HG02973 (cell line): Measurements from ENCODE around the gene ZNF207.
"Not testable (repeated sequence)": the region's sequence is repeated elsewhere in the genome, so short reads cannot be mapped to it uniquely, and the experiment has no call there.

Experiments used
- ATAC-seq: cut with Tn5 transposase; IDR thresholded peaks from one replicate; pipeline ENCODE4 v1.9.1; 2021; ENCODE audit warnings: moderate library complexity; ENCODE audit not compliant: unreplicated experiment

Gene ZNF207

DNA sequence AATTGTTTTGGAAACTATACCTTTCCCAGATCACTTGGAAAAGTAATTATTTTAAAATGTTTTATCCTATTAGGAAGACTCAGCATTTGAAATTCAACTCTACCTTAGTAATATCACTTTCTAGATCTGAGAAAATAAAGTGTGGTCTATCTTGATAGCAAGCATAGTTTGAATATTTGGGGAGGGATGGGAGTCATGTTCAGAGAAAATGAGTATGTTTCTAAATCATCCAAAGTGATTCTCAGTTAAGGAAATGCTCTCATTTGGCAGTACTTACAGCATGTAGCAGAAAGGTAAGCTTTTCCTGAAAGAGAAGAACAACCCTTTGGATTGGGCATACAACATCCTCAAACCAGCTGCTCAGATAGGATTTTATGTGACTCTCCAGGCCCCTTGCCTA lies 14.9 kb upstream of the ZNF207 start:
- ATAC-seq, result no peak

DNA sequence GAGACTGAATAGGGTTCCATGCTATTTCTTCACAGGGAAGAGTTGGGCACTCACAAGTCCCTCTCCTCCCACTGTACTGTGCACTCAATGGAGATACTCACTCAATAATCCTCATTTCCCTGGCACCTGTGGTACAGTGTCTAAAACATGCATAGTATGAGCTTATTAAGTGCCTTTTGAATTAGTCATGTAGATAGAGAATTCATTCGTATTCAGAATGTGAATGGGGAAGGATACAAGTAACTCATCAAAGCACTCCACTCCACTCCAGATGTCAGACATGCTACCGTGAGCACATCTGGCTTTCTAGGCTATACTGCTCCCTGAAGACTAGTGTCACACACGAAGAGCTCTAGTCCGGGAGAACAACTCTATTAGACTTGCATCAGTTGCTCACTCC lies 14.3 kb upstream of the ZNF207 start:
- no peak for ATAC-seq

DNA sequence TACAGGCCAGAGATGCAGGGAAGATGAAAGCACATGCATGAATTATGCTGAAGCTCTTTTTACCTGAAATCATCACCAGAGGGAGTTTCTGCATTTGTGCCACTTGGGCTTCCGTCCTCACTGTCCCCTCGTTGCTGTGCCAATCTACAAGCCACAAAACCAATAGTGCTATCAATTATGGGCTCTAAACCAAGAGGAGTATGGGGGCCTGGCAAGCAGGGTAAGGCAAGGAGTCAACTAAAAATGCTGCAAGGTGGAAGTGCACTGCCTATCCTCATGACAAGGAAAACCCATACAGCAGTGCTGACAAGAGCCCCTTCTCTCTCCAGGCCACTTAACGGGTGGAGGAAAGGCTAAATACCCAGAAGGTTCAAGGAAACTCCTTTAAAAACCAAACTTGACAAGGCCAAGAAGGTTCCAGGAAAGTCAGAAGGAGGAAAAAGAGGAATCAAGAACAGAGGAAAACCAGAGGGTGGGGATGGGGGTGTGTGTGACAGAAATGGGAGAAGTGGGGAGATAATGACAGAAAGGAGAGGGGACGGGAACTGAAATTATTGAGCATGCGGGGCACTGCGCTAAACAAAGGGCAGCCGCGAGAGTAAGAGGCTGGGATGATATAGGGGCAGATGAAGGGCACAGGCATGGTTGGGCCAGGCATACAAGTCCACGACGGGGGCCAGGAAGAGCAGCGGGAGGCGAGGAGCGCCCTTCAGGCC lies 8.7 kb upstream of the ZNF207 start:
- ATAC-seq, result no peak

DNA sequence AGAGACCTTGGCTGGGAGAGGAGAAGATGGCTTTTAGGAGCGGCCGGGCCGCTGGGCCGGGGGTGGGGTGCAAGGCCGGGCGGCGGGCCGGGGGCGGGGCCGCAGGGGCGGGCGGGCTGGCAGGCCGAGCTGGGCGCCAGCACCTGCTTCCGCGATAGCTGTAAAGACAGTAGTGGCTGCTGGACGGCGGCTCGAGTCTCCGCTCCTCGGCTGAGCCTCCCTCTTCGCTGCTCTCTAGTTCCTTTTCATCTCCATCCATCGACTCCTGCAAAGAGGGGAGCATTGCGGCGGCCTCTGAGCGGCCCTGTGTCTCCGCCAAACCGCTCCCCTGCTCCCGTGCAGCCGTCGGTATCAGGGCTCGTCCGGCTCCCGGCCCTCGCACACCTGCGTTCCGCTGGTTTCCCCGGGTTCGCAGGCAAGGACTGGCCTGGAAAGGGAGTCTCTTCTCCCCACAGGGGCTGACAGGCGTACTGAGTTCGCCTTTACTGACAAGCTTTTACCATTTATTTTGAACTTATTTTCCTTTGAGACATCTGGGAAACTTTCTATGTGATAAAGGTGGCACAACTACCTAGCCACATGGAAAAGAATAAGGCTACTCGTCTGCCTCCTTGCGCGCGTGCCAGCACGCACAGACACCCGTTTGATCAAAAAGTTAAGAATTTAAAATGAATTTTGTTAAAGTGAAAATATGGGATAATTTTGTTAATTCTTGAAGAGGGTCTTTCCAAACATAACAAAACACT lies 7.9 kb upstream of the ZNF207 start, which contains the start of gene C17orf75:
Gene C17orf75 (minus strand): TSS at position 317 of the 746 bp plus-strand sequence. CDS start 34 bp downstream, at position 283.
- peak; percentile 76 for ATAC-seq

DNA sequence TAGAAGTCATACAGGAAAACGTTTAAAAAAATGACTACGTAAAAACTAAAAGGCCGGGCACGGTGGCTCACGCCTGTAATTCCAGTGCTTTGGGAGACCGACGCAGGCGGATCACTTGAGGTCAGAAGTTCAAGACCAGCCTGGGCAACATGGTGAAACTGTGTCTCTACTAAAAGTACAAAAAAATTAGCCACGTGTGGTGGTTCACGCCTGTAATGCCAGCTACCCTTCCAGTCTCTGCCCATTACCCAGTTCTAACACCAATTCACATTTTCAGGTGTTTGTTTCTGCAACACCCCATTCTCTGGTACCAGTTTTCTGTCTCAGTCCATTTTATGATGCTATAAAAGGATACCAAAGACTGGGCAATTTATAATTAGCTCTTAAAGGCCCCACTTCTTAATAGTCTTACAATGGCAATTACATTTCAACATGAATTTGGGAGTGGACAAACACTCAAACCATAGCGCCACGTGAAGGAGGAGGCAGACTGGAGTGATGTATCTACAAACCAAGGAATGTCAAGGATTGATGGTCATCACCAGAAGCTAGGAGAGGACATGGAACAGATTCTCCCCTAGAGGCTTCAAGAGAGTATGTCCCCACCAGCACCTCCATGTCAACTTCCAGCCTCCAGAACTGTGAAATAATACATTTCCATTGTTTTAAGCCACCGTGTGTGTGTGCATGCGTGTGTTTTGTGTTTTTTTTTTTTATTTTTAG lies 7.2 kb upstream of the ZNF207 start:
- ATAC-seq, result no peak

DNA sequence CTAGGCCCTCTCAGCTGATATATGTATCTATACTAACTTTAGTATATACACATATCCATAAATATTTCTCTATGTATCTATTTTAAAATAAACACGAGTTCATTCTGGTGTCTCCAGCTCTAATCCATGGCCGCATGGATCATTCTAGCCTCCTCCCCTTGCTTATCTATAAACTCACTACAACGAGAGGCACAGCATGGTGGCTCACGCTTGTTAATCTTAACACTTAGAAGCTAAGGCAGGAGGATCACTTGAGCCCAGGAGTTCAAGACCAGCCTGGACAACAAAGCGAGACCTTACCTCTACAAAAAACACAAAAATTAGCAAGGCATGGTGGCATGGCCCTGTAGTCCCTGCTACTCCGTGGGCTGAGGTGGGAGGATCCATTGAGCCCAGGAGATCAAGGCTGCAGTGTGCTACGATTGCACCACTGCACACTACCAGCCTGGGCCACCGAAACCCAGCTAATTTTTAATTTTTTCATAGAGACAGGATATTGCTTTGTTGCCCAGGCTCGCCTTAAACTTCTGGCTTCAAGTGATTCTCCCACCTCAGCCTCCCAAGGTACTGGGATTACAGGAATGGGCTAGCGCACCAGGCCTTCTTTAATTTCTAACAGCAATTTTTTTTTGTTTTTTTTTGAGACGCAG lies 3.9 kb upstream of the ZNF207 start:
- no peak for ATAC-seq

DNA sequence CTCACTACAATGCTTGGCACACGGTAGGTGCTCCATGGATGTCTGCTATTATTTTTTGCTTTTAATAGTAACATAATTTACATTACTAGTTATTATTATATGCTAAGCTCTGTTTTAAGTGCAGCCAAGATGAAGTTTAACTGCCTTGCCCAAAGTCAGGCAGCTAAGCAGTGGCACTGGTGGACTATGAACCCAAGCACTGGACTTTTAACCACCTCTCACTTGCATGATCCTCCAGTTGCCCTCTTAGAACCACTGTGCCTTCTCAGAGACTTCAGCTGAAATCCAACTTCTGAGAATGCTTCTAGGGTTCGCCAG lies 1.5 kb upstream of the ZNF207 start:
- no peak for ATAC-seq

DNA sequence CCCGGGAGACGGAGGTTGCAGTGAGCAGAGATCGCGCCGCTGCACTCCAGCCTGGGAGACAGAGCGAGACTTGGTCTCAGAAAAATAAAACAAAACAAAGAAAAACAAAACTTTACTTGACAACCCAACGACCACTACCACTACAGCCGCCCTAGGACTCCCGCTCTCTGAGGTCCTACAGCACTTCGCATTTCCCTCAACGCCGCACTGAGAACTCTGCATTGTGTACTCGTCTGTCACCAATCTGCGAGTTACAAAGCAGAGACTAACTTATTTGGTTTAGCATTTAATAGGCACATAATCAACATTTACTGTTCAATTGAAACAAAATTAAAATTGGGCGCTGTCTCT lies 479 bp upstream of the ZNF207 start:
- ATAC-seq, result no peak

DNA sequence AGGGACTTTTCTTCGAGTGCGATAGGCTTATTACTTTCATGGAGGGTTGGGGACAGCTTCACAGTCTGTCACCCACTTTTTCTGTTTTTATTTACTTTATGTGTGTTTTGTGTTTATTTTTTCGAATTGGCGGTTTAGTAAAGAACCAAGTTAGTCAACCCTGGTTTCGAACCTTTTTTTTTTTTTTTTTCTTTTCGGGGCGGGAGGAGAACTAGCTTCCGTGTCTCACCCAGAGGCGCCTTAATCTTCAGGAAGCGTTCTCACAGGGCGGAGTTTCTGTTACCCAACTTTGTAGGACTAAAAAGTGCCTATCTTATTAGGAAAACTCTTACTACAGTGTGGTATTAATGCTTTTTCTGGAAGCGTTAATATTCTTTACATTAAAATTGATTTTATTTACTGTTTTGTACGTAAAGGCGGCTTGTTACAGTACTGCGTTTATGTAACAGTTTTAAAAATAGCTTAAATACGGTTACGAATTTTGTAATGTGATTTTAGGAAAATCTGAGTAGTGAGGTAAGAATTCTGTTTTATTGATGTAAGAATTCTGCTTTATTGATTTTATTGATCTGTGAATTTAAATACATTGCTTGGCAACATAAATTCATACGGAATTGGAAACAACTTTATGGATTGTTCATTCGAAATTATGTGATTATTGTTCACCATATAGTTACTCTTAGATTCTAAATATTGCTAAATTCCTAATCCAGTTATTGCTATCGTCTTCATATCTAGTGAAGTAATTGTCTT lies 885 bp downstream of the ZNF207 start:
- ATAC-seq, result peak; percentile 25

DNA sequence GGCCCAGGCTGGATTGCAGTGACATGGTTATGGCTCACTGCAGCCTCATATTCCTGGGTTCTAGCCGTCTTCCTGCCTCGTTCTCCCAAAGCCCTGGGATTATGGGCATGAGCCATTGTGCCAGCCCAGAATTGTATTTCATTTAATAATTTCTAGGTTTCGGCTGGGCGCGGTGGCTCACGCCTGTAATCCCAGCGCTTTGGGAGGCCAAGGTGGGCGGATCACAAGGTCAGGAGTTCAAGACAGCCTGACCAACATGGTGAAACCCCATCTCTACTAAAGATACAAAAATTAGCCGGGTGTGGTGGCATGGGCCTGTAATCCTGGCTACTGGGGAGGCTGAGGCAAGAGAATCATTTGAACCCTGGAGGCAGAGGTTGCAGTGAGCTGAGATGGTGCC lies 2.8 kb downstream of the ZNF207 start:
- not testable (repeated sequence) for ATAC-seq

DNA sequence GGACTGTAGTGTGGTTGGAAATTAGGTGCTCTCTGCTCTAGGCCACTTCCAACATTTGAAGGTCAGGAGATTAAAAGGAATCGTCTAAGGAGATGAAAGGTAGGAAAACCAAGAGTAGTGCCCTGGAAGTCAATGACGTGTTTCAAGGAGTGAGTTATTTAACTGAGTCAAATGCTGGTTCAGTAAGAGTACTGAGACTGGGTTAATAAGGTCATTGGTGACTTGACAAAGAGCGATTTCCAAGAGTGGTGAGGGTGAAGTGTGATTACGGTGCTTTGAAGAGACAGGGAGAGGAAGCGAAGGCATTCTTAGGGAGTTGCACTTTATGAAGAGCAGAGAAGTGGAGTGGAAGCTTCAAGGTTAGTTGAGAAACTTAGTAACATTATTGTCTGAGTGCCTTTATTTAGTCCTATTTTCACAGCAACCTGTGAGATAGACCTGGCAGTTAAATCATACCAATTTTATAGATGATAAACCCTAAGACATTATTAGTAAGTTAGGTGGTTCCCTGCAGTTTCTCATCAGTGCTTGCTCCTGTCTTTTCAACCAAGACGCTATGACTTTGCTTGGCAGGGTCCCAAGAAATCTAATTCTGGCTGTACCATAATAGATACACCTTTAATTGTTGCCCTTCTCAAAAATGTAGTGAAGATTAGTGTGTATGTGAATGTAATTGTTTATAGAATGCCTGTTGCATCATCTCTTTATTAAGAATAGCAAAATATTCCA lies 5.9 kb downstream of the ZNF207 start:
- no peak for ATAC-seq

DNA sequence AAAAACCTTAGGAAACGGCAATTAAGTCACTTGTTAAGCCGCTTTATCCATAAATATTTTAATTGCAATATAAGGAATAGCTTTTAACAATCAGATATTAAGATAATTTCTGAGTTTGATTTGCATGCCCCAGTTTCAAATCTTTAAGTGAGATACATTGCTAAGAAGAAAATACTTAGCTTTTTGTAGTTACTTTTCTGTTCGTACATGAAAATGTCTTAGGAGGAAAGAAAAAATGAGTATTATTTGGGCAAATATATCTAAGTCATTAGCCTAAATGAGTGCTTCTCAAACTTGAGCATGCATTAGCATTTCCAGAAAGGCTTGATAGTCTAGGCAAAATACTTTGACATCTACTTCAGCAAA lies 6.4 kb downstream of the ZNF207 start:
- ATAC-seq, result no peak

DNA sequence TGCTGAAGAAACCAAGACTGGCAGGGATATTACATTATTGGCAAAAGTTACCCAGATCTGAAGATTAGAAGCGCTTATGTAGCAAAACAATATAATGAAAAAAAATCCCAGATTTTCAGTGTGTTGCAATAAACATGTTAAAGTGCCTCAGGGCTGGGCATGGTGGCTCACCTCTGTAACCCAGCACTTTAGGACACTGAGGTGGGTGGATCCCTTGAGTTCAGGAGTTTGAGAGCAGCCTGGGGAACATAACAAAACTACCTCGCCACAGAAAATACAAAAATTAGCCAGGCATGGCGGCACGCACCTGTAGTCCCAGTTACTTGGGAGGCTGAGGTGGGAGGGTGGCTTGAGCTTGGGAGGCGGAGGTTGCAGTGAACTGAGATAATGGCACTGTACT lies 6.8 kb downstream of the ZNF207 start:
- no peak for ATAC-seq

DNA sequence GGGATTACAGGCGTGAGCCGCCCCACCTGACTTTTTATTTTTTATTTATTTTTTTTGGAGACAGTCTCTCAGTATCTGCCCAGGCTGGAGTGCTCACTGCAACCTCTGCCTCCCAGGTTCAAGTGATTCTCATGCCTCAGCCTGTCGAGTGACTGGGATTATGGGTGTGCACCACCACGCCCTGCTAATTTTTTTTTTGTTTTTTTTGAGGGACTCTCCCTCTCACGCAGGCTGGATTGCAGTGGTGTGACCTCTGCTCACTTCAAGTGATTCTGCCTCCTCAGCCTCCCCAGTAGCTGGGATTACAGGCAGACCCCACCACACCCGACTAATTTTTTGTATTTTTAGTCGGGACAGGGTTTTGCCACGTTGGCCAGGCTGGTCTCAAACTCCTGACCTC lies 7.7 kb downstream of the ZNF207 start:
- no peak for ATAC-seq

DNA sequence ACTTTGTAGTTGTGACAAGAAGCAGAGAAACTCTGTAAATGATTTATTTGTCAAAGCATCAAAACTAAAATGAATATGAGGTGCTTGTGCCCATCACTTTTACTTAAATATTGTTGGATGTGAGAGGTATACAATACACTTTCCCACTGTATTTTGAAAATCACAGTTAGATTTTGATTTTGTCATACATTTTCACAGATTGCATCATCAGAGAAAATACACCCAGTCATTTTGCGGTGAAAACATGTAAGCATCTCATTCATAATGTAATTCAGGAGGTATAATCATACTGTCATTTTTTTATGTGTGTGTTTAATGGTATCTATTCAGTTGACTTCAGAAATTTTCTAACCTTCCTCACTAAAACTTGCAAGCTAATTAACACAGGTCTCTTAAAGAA lies 11.3 kb downstream of the ZNF207 start:
- ATAC-seq, result no peak

DNA sequence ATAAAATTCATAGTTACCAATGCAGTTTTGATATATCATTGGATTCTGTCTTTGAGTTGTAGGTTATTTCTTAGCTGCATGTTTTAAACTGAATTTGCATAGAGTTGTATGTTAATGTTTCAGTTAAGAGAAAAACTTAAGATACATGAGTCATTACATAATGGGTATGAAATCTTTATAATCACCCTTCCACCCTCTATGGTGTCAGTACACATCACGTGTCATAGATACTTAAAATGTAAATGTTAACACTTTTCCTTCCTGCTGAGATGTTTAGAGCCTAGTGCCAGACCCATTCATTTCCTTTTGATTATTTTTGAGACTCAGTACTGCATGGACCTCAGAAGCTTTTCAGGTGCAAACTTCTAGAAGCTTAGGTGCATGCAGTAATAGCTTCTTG lies 20.5 kb downstream of the ZNF207 start:
- no peak for ATAC-seq

DNA sequence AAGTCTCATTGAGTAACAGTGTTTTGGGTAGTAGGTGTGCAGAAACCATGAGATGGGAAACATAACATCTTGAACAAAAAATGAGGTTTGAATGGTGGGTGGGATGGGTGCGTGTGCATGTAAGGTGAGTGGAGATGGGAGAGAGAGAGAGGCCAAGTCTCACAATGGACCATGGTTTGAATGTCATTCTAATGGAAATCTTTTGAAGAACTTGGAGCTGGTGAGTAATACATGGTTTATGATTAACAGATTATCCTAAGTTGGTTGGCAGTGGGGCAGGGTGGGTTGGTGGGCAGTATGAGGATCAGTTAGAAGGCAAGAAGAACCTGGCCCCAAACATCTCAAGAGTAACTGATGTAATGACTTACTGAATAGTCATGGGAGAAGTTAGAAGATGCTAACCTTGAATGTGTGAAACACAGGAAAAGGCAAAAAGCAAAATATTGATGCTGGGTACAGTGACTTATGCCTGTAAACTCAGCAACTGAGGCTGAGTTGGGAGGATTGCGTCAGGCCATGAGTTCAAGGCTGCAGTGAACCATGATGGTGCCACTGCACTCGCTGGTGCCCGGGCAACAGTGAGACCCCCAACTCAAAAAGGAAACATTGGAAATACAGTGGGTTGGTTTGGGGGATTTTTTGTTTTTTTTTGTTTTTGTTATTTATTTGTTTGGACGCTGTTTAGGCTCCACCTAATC lies 32.7 kb downstream of the ZNF207 start:
- no peak for ATAC-seq

DNA sequence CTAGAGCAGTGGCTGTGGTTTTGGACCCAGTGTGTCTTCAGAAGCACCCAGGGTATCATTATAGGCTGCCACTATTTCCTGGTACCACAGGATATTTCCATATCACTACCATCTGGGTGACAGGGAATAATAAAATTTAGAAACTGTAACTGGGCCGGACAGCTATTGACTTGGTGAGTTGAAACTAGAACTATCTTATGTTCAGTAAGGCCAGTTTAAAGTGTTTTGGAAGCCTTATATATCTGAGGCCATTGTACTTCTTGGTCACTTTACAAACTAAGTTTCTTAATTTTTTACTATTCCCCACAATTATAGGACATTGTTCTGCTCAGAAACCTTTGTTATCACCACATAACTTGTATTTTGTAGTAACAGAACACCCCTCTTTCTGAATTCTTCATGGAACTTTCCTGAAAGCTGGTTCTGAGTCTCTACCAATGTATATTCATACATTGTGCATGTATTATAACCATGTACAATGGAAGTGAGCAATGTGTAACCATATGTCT lies 34.0 kb downstream of the ZNF207 start:
- no peak for ATAC-seq

DNA sequence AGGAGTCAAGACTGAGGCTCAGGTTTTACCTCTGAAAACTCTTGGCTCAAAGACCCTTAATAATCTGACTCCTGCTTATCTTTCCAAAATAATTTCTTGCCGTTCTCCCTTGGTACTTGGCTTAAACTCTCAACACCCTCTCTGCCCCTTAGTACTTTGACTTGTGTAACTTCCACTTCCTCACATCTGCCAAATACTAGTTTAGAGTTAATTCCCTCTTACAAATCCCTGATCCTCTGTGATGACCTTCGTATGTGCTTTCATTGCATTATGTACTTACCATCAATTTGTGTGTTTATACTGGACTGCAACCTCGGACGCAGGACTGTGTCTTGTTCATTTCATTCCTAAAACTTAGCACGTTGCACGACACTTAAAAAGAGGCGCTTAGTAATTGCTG lies 35.2 kb downstream of the ZNF207 start:
- no peak for ATAC-seq

DNA sequence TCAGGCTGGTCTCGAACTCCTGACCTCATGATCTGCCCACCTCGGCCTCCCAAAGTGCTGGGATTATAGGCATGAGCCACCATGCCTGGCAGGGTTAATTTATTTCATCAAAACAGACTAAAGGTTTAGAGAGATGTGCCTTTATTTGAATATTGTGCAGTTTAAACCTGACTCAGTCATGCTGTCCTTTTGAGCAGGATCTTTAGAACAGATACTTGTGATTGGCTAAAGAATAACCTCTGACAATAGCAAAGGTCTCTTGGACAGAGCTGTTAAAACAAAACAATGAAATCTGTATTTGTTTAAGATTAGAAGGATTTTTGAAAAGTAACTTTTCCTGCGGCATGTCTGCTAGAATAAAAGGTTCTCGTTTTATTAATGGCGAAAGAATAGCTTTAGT lies 36.0 kb downstream of the ZNF207 start:
- ATAC-seq, result no peak
